Left ventricle myocardium inferior (tissue), 1 donor: Measurements from ENCODE around the gene AJAP1. TPM values are rescaled to one million over a fixed set of nuclear protein-coding genes. Genes with fewer than 3 reads are reported as not detected.
"Not testable (repeated sequence)": the region's sequence is repeated elsewhere in the genome, so short reads cannot be mapped to it uniquely, and the experiment has no call there.

Experiments used
- DNase-seq: peaks from one replicate; pipeline ENCODE4 v3.0.0-alpha.2; 2020
- H3K27ac ChIP-seq: fragments of 200-600 bp; replicated peaks from 2 replicates; pipeline ENCODE4 v1.8.0; 2021
- H3K27me3 ChIP-seq: fragments of 200-600 bp; 2 replicates; pipeline ENCODE4 v1.8.0; 2021; ENCODE audit warnings: low read depth
- H3K36me3 ChIP-seq: fragments of 200-600 bp; 2 replicates; pipeline ENCODE4 v1.8.0; 2021
- H3K4me1 ChIP-seq: fragments of 200-600 bp; 2 replicates; pipeline ENCODE4 v1.8.0; 2021
- H3K4me3 ChIP-seq: fragments of 200-600 bp; 2 replicates; pipeline ENCODE4 v1.8.0; 2021; ENCODE audit warnings: mild to moderate bottlenecking, moderate library complexity
- H3K9me3 ChIP-seq: fragments of 200-600 bp; replicated peaks from 2 replicates; pipeline ENCODE4 v1.8.0; 2021
- intact Hi-C: fragments of 100-400 bp; cut with micrococcal nuclease; formaldehyde crosslinking; loops from one replicate; pipeline ENCODE4 v1.11.0; 2022
- total RNA-seq: library from RNA; stranded (reverse); fragmentation: NEBNext Ultra II Directional; extraction: Animal tissue kit (Norgen Biotek cat#: 25700); gene quantifications from one replicate; pipeline ENCODE4 v1.2.1, GENCODE V29; 2021
- TF ChIP-seq, protein P1 (sequence below): fragments of 200-600 bp; IDR thresholded peaks from 2 replicates; pipeline ENCODE4 v1.8.0; 2021; ENCODE audit warnings: antibody characterized with exemption, mild to moderate bottlenecking, borderline replicate concordance
- donor health status: DM: no; HTN: yes; CAD: no; lungs with severe emphysema.

Gene AJAP1
- total RNA-seq, 1 donor from 2014 or later: 0.16 TPM

DNA sequence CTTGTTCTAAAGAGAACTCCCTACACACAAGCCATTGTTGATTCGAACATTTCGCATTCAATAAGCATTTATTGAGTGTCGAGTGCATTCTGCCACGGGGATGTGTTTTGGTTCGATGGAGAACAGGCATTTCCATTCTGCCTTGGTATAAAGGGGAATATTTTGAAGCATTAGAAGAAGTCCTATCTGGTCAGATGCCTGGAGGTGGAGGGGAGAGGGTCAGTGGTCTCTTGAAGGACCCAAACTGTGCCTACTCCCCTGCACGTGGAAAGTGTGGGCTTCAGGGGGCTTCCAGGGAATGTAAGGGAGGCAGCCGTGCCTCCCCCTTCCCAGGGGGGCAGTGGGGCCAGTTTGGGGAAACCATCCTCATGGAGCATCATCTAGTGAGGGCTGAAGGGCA is 8.3 kb downstream of the AJAP1 start:
- TF ChIP-seq, protein P1, sequence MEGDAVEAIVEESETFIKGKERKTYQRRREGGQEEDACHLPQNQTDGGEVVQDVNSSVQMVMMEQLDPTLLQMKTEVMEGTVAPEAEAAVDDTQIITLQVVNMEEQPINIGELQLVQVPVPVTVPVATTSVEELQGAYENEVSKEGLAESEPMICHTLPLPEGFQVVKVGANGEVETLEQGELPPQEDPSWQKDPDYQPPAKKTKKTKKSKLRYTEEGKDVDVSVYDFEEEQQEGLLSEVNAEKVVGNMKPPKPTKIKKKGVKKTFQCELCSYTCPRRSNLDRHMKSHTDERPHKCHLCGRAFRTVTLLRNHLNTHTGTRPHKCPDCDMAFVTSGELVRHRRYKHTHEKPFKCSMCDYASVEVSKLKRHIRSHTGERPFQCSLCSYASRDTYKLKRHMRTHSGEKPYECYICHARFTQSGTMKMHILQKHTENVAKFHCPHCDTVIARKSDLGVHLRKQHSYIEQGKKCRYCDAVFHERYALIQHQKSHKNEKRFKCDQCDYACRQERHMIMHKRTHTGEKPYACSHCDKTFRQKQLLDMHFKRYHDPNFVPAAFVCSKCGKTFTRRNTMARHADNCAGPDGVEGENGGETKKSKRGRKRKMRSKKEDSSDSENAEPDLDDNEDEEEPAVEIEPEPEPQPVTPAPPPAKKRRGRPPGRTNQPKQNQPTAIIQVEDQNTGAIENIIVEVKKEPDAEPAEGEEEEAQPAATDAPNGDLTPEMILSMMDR: no peak
- intact Hi-C loops: no loop called here
- no peaks in the 10 kb centered on the region for H3K4me1 ChIP-seq
- no peak overlapping the region for H3K27ac ChIP-seq
- DNase-seq: no peak
- no peaks in the 10 kb centered on the region for H3K9me3 ChIP-seq
- H3K4me3 ChIP-seq: no peak overlapping the region
- no peaks in the 10 kb centered on the region for H3K36me3 ChIP-seq
- peaks cover 95% of the 10 kb centered on the region for H3K27me3 ChIP-seq

DNA sequence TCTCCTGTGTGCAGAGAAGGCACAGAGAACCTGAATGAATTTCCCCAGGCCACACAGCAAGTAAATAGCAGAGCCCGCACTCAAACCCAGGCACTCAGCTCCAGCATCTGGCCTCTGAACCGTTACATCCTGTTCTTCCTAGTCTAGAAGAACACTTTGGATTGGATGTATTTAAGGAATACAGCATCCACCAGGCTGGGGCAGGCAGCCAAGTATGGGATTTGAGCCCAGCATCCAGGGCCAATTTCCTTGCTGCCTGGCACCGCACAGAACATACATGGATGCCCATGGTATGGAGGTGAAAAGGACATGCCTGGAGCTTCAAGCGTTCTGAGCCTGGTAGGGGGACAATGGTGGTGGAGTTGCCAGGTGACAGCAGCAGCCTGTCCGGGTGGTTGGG is 9.7 kb downstream of the AJAP1 start:
- intact Hi-C loops: no loop called here
- DNase-seq: no peak
- Histone ChIP-seq H3K9me3 (no peaks in the 10 kb centered on the region), H3K27me3 (peaks cover 85% of the 10 kb centered on the region), H3K27ac (no peak overlapping the region), H3K36me3 (no peaks in the 10 kb centered on the region), H3K4me1 (no peaks in the 10 kb centered on the region), H3K4me3 (no peak overlapping the region)
- TF ChIP-seq, protein P1: no peak

DNA sequence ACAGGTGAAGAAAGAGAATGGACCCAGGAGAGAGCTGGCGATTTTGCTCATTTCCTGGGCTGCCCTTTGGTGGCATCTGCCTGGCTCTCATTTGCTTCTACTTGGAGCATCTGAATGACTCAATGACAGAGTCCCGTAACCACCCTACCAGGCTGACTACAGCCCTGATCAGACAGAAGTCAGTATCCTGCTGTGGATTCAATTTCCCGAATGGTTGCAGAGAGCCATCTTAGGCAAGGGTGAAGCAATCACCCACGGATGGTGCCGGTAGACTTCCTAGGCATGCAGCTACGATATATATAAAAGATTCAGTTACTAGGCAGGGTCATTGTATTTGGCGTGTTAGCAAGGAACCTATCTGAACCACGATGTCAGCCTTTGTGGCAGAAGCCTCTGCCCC is 10.2 kb downstream of the AJAP1 start:
- no peak for DNase-seq
- peaks cover 80% of the 10 kb centered on the region for H3K27me3 ChIP-seq
- intact Hi-C loops: no loop called here

DNA sequence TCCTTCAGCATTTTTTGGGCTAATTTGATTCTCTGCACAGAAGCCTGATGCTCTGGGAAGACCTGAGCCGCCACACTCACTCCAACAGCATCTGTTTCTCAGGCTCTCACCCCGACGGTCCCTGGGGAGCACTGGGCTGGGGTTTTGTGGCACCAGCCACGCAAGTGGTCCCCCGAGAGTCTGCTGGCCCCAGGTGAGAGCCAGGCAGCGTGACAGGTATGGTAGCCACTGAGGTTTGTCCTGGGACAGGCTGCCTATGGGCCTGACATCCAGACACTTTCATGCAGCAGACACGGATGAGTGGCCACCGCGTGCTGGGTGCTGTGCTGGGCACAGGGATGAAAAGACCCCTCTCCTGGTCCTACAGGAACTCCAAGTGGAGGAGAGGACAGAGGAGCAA is 11.0 kb downstream of the AJAP1 start:
- H3K4me3 ChIP-seq: no peak overlapping the region
- DNase-seq: no peak
- intact Hi-C loops: no loop called here
- no peaks in the 10 kb centered on the region for H3K36me3 ChIP-seq
- no peaks in the 10 kb centered on the region for H3K9me3 ChIP-seq
- H3K4me1 ChIP-seq: no peaks in the 10 kb centered on the region
- peaks cover 71% of the 10 kb centered on the region for H3K27me3 ChIP-seq
- TF ChIP-seq, protein P1: no peak
- no peak overlapping the region for H3K27ac ChIP-seq

More for the DNA sequence above, 10.2 kb downstream of the AJAP1 start:
- Histone ChIP-seq H3K36me3 (no peaks in the 10 kb centered on the region), H3K4me3 (no peak overlapping the region), H3K27ac (no peak overlapping the region), H3K9me3 (no peaks in the 10 kb centered on the region), H3K4me1 (no peaks in the 10 kb centered on the region)
- TF ChIP-seq, protein P1: no peak

DNA sequence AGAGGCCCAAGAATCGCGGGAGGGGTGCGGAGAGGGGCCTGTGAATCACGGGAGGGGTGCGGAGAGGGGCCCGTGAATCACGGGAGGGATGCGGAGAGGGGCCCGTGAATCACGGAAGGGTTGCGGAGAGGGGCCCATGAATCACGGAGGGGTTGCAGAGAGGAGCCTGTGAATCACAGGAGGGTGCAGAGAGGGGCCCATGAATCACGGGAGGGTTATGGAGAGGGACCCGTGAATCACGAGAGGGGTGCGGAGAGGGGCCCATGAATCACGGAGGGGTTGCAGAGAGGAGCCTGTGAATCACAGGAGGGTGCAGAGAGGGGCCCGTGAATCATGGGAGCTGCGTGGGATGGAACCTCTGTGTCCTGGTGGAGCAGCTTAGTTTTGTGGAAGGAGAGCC is 12.3 kb downstream of the AJAP1 start:
- H3K36me3 ChIP-seq, H3K4me3 ChIP-seq, DNase-seq, H3K9me3 ChIP-seq, intact Hi-C loops, H3K27ac ChIP-seq, H3K4me1 ChIP-seq: not testable (repeated sequence)
- peaks cover 70% of the 10 kb centered on the region for H3K27me3 ChIP-seq

DNA sequence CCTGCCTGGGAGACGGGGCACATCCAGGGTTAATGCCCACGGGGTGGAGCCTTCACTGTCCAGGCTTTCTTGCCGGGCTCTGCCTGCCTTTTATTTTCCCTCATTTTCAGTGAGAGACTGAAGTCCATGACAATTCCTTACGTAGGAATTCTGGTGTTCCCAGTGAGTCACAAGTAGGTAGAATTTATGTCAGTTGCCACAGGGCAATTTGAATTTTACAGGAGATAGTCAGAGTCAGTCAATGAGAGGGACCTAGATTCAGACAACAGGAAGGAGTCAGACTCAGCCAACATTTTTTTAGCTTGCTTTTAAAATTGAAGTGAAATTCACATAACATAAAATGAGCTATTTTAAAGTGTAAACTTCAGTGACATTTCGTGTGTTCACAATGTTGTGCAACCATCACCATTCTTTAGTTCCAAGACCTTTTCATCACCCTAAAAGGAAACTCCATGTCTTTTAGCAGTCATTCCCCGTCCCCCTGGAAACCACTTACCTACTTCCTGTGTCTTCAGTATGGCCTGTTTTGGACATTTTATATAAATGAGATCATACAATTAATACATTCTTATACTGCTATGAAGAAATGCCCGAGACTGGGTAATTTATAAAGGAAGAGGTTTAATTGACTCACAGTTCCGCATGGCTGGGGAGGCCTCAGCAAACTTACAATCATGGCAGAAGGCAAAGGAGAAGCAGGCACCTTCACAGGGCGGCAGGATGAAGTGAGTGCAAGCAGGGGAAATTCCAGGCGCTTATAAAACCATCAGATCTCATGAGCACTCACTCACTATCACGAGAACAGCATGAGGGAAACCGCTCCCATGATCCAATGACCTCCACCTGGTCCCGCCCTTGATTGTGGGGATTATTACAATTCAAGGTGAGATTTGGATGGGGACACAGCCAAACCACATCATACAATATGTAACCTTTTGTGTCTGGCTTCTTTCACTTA is 14.6 kb downstream of the AJAP1 start:
- H3K4me3 ChIP-seq: no peak overlapping the region
- DNase-seq: no peak
- H3K27me3 ChIP-seq: peaks cover 68% of the 10 kb centered on the region
- TF ChIP-seq, protein P1: no peak
- H3K27ac ChIP-seq: no peak overlapping the region
- intact Hi-C loops: no loop called here
- H3K4me1 ChIP-seq: no peaks in the 10 kb centered on the region
- no peaks in the 10 kb centered on the region for H3K9me3 ChIP-seq
- H3K36me3 ChIP-seq: no peaks in the 10 kb centered on the region
